ENCODE results near the gene SLC25A22. TPM values are rescaled to one million over a fixed set of nuclear protein-coding genes. Genes with fewer than 3 reads are reported as not detected.
A peak's percentile ranks its signal among the peaks of the same experiment; 100 is the strongest.

The SLC25A22 gene
- total and polyA plus RNA-seq, 9 of the 15 experiments (the other 6 are each of a cell fraction or from before 2014, with no cell fraction given) = 0.41 to 55.4 (median 11.4) TPM

- TF ChIP-seq ETS1 (conservative IDR thresholded peaks at IDR 0.05; ENCODE audit: control insufficient read depth, low read depth, low read length) (no peak; the same call in 1 of the 2 replicates), MBD1 (CRISPR knock-in tag; IDR thresholded peaks at IDR 0.05) (no peak), ZNF444 (CRISPR knock-in tag; IDR thresholded peaks at IDR 0.05) (no peak), E2F5 (CRISPR knock-in tag; IDR thresholded peaks at IDR 0.05) (no peak), RBBP5 (IDR thresholded peaks at IDR 0.05; ENCODE audit: borderline replicate concordance, insufficient read depth, low read length, poor library complexity, severe bottlenecking) (no peak), ZNF253 (CRISPR knock-in tag; conservative IDR thresholded peaks at IDR 0.05) (no peak), MCM3 (IDR thresholded peaks at IDR 0.05) (no peak), ZBTB40 (IDR thresholded peaks at IDR 0.05) (peak; percentile 52; the same call in 1 of the 2 replicates), ZBTB40 (CRISPR knock-in tag; IDR thresholded peaks at IDR 0.05) (no peak), ZC3H11A (IDR thresholded peaks at IDR 0.05; ENCODE audit: low read depth, low read length) (no peak), BMI1 (IDR thresholded peaks at IDR 0.05; ENCODE audit: low read length) (no peak), CBX8 (IDR thresholded peaks at IDR 0.05; ENCODE audit: borderline replicate concordance, extremely low read depth, low read depth, low read length, poor library complexity, severe bottlenecking) (no peak), ARID1B (IDR thresholded peaks at IDR 0.05) (no peak; the same call in 1 of the 2 replicates), HNRNPL (IDR thresholded peaks at IDR 0.05; ENCODE audit: low read depth, low read length) (0 out of 2 replicates have a peak, but pooled peaks have one; percentile 29)
Measured at GRCh38 chr11:827146-827896, 29.2 kb upstream of the SLC25A22 start (continued).

Measured in K562 (cell line).